Measurements from ENCODE around the gene VDR.
"Not testable (repeated sequence)": the region's sequence is repeated elsewhere in the genome, so short reads cannot be mapped to it uniquely, and the experiment has no call there.

VDR gene

GRCh38 chr12:47809518-47809917, 95.3 kb downstream of the VDR start:
- not testable (repeated sequence) for DNase-seq

GRCh38 chr12:47808574-47809365, 96.0 kb downstream of the VDR start:
- peak; percentile 66 for DNase-seq

GRCh38 chr12:47808050-47808449, 96.7 kb downstream of the VDR start:
- DNase-seq: no peak

GRCh38 chr12:47807338-47807737, 97.5 kb downstream of the VDR start:
- peak; percentile 47 for DNase-seq

GRCh38 chr12:47805417-47805816, 99.4 kb downstream of the VDR start:
- DNase-seq: no peak

- no peak for DNase-seq
These were observed 100.6 kb downstream of the VDR start for GRCh38 chr12:47804171-47804570.

GRCh38 chr12:47803191-47803875, 101.5 kb downstream of the VDR start:
- no peak for DNase-seq

- peak; percentile 51 for DNase-seq
These were observed 102.5 kb downstream of the VDR start for GRCh38 chr12:47802312-47802711.

GRCh38 chr12:47801904-47802246, 102.9 kb downstream of the VDR start:
- no peak for DNase-seq

- DNase-seq: no peak
These were observed 103.5 kb downstream of the VDR start for GRCh38 chr12:47801170-47801903.

- DNase-seq: no peak
These were observed 104.2 kb downstream of the VDR start for GRCh38 chr12:47800582-47800981.

- DNase-seq: no peak
These were observed 105.3 kb downstream of the VDR start for GRCh38 chr12:47799357-47799955.

GRCh38 chr12:47798382-47798948, 106.3 kb downstream of the VDR start:
- no peak for DNase-seq

GRCh38 chr12:47797441-47797840, 107.4 kb downstream of the VDR start:
- DNase-seq: no peak

- no peak for DNase-seq
These were observed 108.9 kb downstream of the VDR start for GRCh38 chr12:47795814-47796411.

- no peak for DNase-seq
These were observed 109.5 kb downstream of the VDR start for GRCh38 chr12:47795121-47795813.

GRCh38 chr12:47794679-47795078, 110.1 kb downstream of the VDR start:
- DNase-seq: no peak

- no peak for DNase-seq
These were observed 111.6 kb downstream of the VDR start for GRCh38 chr12:47793015-47793681.

- DNase-seq: no peak
These were observed 112.9 kb downstream of the VDR start for GRCh38 chr12:47791874-47792273.

All from hematopoietic multipotent progenitor cell treated with erythropoietin and hydrocortisone succinate and interleukin-3 and kit ligand, for 8 days (in vitro differentiated cells).